Breast epithelium (tissue), 4 donors: ENCODE measurements around the gene RBM41. TPM values are rescaled to one million over a fixed set of nuclear protein-coding genes. Genes with fewer than 3 reads are reported as not detected.

Source experiments
- DNase-seq, 2 donors: peaks; one replicate each; pipeline ENCODE4 v3.0.0-alpha.2; 2019; ENCODE audit warnings: low spot score in 2 of 2
- H3K27ac ChIP-seq, 2 donors: fragments of 200-600 bp; sonication (generic) in 1 of 2; one replicate each; pipeline ENCODE4 v1.5.1; 2016 to 2019; ENCODE audit warnings: mild to moderate bottlenecking in 1 of 2
- H3K27me3 ChIP-seq, 2 donors: fragments of 200-600 bp; sonication (generic) in 1 of 2; one replicate each; pipeline versions ENCODE4 v1.5.1 to v1.6.0; 2017 to 2019; ENCODE audit warnings: control low read depth in 1 of 2, mild to moderate bottlenecking in 1 of 2
- H3K36me3 ChIP-seq: fragments of 200-600 bp; one replicate; pipeline ENCODE4 v1.5.1; 2019
- H3K4me1 ChIP-seq, 2 donors: fragments of 200-600 bp; sonication (generic); one replicate each; pipeline ENCODE4 v1.5.1; 2016 to 2019; ENCODE audit warnings: control low read depth in 1 of 2
- H3K4me3 ChIP-seq, 3 donors: fragments of 200-600 bp; sonication (generic); 1 replicate in 2 of 3; 2 replicates in 1 of 3; pipeline ENCODE4 v1.5.1; 2016 to 2019; ENCODE audit warnings: mild to moderate bottlenecking in 3 of 3, moderate library complexity in 2 of 3
- H3K9me3 ChIP-seq, 2 donors: fragments of 200-600 bp; sonication (generic) in 1 of 2; one replicate each; pipeline ENCODE4 v1.5.1; 2016 to 2019; ENCODE audit warnings: control low read depth in 1 of 2
- POLR2A ChIP-seq: fragments of 450-650 bp; IDR thresholded peaks from one replicate; pipeline ENCODE4 v1.6.1; 2016; ENCODE audit warnings: antibody characterized with exemption, mild to moderate bottlenecking, moderate library complexity
- POLR2AphosphoS5 ChIP-seq, 3 donors: sonication (generic); formaldehyde crosslinking; IDR thresholded peaks; one replicate each; pipeline ENCODE4 v1.6.1; 2017; ENCODE audit warnings: antibody characterized with exemption in 3 of 3
- intact Hi-C: fragments of 100-400 bp; cut with DNase I; formaldehyde crosslinking; loops from one replicate; pipeline ENCODE4 v1.15.1; 2023; ENCODE audit warnings: low total_unique reads
- total RNA-seq, 3 donors: library from RNA; depleted of rRNA; stranded (reverse); fragments of >200 nt; gene quantifications; one replicate each; pipeline ENCODE4 v1.1.0, GENCODE V29; 2016
- TF ChIP-seq, protein P1 (sequence below), 3 donors: fragments of 450-650 bp; IDR thresholded peaks; one replicate each; pipeline ENCODE4 v1.5.1; 2016 to 2017; ENCODE audit warnings: antibody characterized with exemption in 3 of 3, mild to moderate bottlenecking in 3 of 3, moderate library complexity in 3 of 3

Gene RBM41
- total RNA-seq, 3 donors from 2014 or later: 12.0 to 32.5 (median 17.0) TPM

DNA sequence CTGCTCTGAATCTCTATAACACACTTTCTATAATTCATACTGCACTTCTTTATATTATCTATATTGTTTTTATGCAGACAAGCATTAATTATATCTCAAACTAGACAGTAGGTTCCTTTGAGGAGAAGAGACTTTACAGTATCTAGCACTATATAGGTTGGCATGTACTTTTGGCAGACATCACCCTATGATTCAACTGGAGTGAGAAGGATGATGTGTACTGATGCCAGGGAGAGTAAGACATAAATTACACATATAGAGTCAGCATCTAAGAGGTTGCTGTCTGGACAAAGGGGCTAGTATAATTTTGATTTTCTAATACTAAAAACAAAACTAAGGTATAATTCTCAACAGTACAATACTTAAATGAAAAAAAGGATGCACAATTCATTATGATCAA lies 5.1 kb upstream of the RBM41 start:
- no peak for DNase-seq
- TF ChIP-seq POLR2A: no peak
- TF ChIP-seq, protein P1, sequence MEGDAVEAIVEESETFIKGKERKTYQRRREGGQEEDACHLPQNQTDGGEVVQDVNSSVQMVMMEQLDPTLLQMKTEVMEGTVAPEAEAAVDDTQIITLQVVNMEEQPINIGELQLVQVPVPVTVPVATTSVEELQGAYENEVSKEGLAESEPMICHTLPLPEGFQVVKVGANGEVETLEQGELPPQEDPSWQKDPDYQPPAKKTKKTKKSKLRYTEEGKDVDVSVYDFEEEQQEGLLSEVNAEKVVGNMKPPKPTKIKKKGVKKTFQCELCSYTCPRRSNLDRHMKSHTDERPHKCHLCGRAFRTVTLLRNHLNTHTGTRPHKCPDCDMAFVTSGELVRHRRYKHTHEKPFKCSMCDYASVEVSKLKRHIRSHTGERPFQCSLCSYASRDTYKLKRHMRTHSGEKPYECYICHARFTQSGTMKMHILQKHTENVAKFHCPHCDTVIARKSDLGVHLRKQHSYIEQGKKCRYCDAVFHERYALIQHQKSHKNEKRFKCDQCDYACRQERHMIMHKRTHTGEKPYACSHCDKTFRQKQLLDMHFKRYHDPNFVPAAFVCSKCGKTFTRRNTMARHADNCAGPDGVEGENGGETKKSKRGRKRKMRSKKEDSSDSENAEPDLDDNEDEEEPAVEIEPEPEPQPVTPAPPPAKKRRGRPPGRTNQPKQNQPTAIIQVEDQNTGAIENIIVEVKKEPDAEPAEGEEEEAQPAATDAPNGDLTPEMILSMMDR (IDR thresholded peaks at IDR 0.05): no peak
- TF ChIP-seq POLR2AphosphoS5 (IDR thresholded peaks at IDR 0.05): no peak
- intact Hi-C loops: no loop called here

GRCh38 chrX:107119283-107119682 lies 661 bp upstream of the RBM41 start:
- H3K4me3 ChIP-seq: peak overlapping the region in 2 of 3 donors; percentile 60 to 71
- TF ChIP-seq POLR2AphosphoS5 (IDR thresholded peaks at IDR 0.05): no peak
- TF ChIP-seq, protein P1 (IDR thresholded peaks at IDR 0.05): no peak
- no peak for TF ChIP-seq POLR2A

More for the DNA sequence above, 5.1 kb upstream of the RBM41 start:
- Histone ChIP-seq H3K27me3 (peaks cover 0 to 36% of the 10 kb centered on the region in 2 donors), H3K27ac (no peak overlapping the region), H3K4me3 (no peak overlapping the region), H3K9me3 (no peaks in the 10 kb centered on the region), H3K4me1 (no peaks in the 10 kb centered on the region), H3K36me3 (no peaks in the 10 kb centered on the region)

GRCh38 chrX:107117993-107118321 lies 665 bp downstream of the RBM41 start:
- peak overlapping the region; percentile 9 to 69 for H3K27ac ChIP-seq
- no peak for DNase-seq
- H3K36me3 ChIP-seq: no peaks in the 10 kb centered on the region
- peak overlapping the region; percentile 60 to 71 (median 66) for H3K4me3 ChIP-seq
- intact Hi-C loops: no loop called here
- H3K27me3 ChIP-seq: peaks cover 0 to 47% of the 10 kb centered on the region in 2 donors
- H3K4me1 ChIP-seq: no peaks in the 10 kb centered on the region
- TF ChIP-seq, protein P1 (IDR thresholded peaks at IDR 0.05): no peak
- no peak for TF ChIP-seq POLR2AphosphoS5 (IDR thresholded peaks at IDR 0.05)
- no peak for TF ChIP-seq POLR2A
- H3K9me3 ChIP-seq: no peaks in the 10 kb centered on the region

More at GRCh38 chrX:107119283-107119682, 661 bp upstream of the RBM41 start:
- Histone ChIP-seq H3K27ac (no peak overlapping the region), H3K27me3 (peaks cover 0 to 47% of the 10 kb centered on the region in 2 donors), H3K36me3 (no peaks in the 10 kb centered on the region), H3K4me1 (no peaks in the 10 kb centered on the region), H3K9me3 (no peaks in the 10 kb centered on the region)
- intact Hi-C loops: no loop called here
- DNase-seq: no peak

DNA sequence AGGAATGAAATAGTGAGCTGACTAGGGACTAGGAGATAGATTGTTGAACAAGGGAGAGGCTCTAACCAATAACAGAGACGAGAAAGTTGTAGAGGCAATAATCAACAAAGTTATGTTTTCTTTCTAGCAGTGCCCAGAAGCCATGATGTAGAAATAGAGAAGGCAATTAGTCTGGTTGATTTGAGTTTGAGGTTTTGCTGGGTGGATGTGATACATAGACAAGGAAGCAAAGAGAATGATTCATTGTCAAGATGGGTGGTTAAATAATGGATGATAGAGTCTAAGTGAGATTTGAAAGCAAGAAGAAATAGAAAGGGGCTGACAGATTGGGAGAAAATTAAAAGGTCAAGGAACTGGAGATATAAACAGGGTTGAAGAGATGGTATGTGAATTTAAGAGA lies 11.2 kb downstream of the RBM41 start:
- no peaks in the 10 kb centered on the region for H3K4me1 ChIP-seq
- H3K36me3 ChIP-seq: no peaks in the 10 kb centered on the region
- intact Hi-C loops: no loop called here
- DNase-seq: no peak
- H3K27ac ChIP-seq: no peak overlapping the region
- no peak overlapping the region for H3K4me3 ChIP-seq
- no peaks in the 10 kb centered on the region for H3K9me3 ChIP-seq
- no peaks in the 10 kb centered on the region for H3K27me3 ChIP-seq
- TF ChIP-seq POLR2AphosphoS5 (IDR thresholded peaks at IDR 0.05) (no peak), POLR2A (no peak)
- TF ChIP-seq, protein P1 (IDR thresholded peaks at IDR 0.05): no peak

DNA sequence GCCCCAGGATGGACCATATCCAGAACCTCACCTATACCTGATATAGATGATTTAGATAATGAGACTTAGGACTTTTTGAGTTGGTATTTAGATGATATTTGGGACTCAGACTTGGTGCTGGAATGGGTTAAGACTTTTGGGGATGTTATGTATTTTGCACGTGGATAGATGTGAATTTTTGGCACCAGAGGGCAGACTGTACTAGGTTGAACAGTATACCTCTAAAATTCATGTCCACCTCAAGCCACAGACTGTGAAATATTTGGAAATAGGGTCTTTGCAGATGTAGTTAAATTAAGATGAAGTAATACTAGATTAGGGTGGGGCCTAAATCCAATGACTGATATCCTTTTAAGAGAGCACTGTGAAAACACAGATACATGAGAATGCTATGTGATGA lies 15.6 kb downstream of the RBM41 start:
- DNase-seq: no peak
- Histone ChIP-seq H3K27ac (no peak overlapping the region), H3K9me3 (no peaks in the 10 kb centered on the region), H3K4me3 (no peak overlapping the region), H3K36me3 (no peaks in the 10 kb centered on the region), H3K4me1 (no peaks in the 10 kb centered on the region), H3K27me3 (no peaks in the 10 kb centered on the region)
- intact Hi-C loops: no loop called here
- TF ChIP-seq POLR2A: no peak
- TF ChIP-seq, protein P1 (IDR thresholded peaks at IDR 0.05): no peak
- TF ChIP-seq POLR2AphosphoS5 (IDR thresholded peaks at IDR 0.05): no peak
